Measurements from ENCODE around the gene MITF. TPM values are rescaled to one million over a fixed set of nuclear protein-coding genes. Genes with fewer than 3 reads are reported as not detected.

MITF gene
- total RNA-seq, 2 donors from 2014 or later: 0.50 to 3.8 TPM

GRCh38 chr3:69872783-69873378 lies 133.6 kb downstream of the MITF start:
- ATAC-seq: no peak
- no peaks in the 10 kb centered on the region for H3K27me3 Mint-ChIP-seq

GRCh38 chr3:69876073-69876472 lies 136.8 kb downstream of the MITF start:
- no peaks in the 10 kb centered on the region for H3K9me3 ChIP-seq (ENCODE audit: control insufficient read depth, low read length, poor library complexity, severe bottlenecking)
- Mint-ChIP-seq H3K4me3 (no peak overlapping the region), H3K27me3 (no peaks in the 10 kb centered on the region), H3K36me3 (ENCODE audit: low read depth) (no peaks in the 10 kb centered on the region), H3K4me1 (no peaks in the 10 kb centered on the region), H3K27ac (no peak overlapping the region)
- ATAC-seq (no peak), DNase-seq (no peak)

More at GRCh38 chr3:69872783-69873378, 133.6 kb downstream of the MITF start:
- DNase-seq: no peak
- H3K9me3 ChIP-seq (ENCODE audit: control insufficient read depth, low read length, poor library complexity, severe bottlenecking): no peaks in the 10 kb centered on the region
- Mint-ChIP-seq H3K36me3 (ENCODE audit: low read depth) (no peaks in the 10 kb centered on the region), H3K4me3 (no peak overlapping the region), H3K27ac (no peak overlapping the region), H3K4me1 (no peaks in the 10 kb centered on the region)

- H3K4me1 Mint-ChIP-seq: no peaks in the 10 kb centered on the region
- DNase-seq (no peak), ATAC-seq (no peak)
- H3K27me3 Mint-ChIP-seq: no peaks in the 10 kb centered on the region
- H3K36me3 Mint-ChIP-seq (ENCODE audit: low read depth): no peaks in the 10 kb centered on the region
- no peaks in the 10 kb centered on the region for H3K9me3 ChIP-seq (ENCODE audit: control insufficient read depth, low read length, poor library complexity, severe bottlenecking)
- H3K27ac Mint-ChIP-seq: no peak overlapping the region
- no peak overlapping the region for H3K4me3 Mint-ChIP-seq
Observed at GRCh38 chr3:69878254-69878653, 139.0 kb downstream of the MITF start.

- H3K4me1 Mint-ChIP-seq: no peaks in the 10 kb centered on the region
- no peak overlapping the region for H3K4me3 Mint-ChIP-seq
- no peak overlapping the region for H3K27ac Mint-ChIP-seq
- H3K27me3 Mint-ChIP-seq: no peaks in the 10 kb centered on the region
- no peak for DNase-seq
- ATAC-seq: no peak
- H3K36me3 Mint-ChIP-seq (ENCODE audit: low read depth): no peaks in the 10 kb centered on the region
- H3K9me3 ChIP-seq (ENCODE audit: control insufficient read depth, low read length, poor library complexity, severe bottlenecking): no peaks in the 10 kb centered on the region
Observed at GRCh38 chr3:69879051-69879450, 139.8 kb downstream of the MITF start.

- DNase-seq (no peak), ATAC-seq (no peak)
- H3K9me3 ChIP-seq (ENCODE audit: control insufficient read depth, low read length, poor library complexity, severe bottlenecking): no peaks in the 10 kb centered on the region
- Mint-ChIP-seq H3K27me3 (no peaks in the 10 kb centered on the region), H3K36me3 (ENCODE audit: low read depth) (no peaks in the 10 kb centered on the region), H3K4me3 (no peak overlapping the region), H3K27ac (no peak overlapping the region), H3K4me1 (no peaks in the 10 kb centered on the region)
Observed at GRCh38 chr3:69880069-69880640, 140.9 kb downstream of the MITF start.

- H3K9me3 ChIP-seq (ENCODE audit: control insufficient read depth, low read length, poor library complexity, severe bottlenecking): no peaks in the 10 kb centered on the region
- H3K36me3 Mint-ChIP-seq (ENCODE audit: low read depth): no peaks in the 10 kb centered on the region
- no peak overlapping the region for H3K4me3 Mint-ChIP-seq
- no peak overlapping the region for H3K27ac Mint-ChIP-seq
- no peaks in the 10 kb centered on the region for H3K4me1 Mint-ChIP-seq
- ATAC-seq (no peak), DNase-seq (no peak)
- H3K27me3 Mint-ChIP-seq: no peaks in the 10 kb centered on the region
Observed at GRCh38 chr3:69881051-69881450, 141.8 kb downstream of the MITF start.

GRCh38 chr3:69881756-69882428 lies 142.6 kb downstream of the MITF start:
- ATAC-seq (no peak), DNase-seq (no peak)
- Mint-ChIP-seq H3K27me3 (no peaks in the 10 kb centered on the region), H3K36me3 (ENCODE audit: low read depth) (no peaks in the 10 kb centered on the region), H3K27ac (no peak overlapping the region), H3K4me3 (no peak overlapping the region), H3K4me1 (no peaks in the 10 kb centered on the region)
- no peaks in the 10 kb centered on the region for H3K9me3 ChIP-seq (ENCODE audit: control insufficient read depth, low read length, poor library complexity, severe bottlenecking)

GRCh38 chr3:69882560-69882959 lies 143.3 kb downstream of the MITF start:
- H3K4me1 Mint-ChIP-seq: no peaks in the 10 kb centered on the region
- ATAC-seq (no peak), DNase-seq (no peak)
- no peaks in the 10 kb centered on the region for H3K9me3 ChIP-seq (ENCODE audit: control insufficient read depth, low read length, poor library complexity, severe bottlenecking)
- H3K27ac Mint-ChIP-seq: no peak overlapping the region
- H3K4me3 Mint-ChIP-seq: no peak overlapping the region
- no peaks in the 10 kb centered on the region for H3K36me3 Mint-ChIP-seq (ENCODE audit: low read depth)
- H3K27me3 Mint-ChIP-seq: no peaks in the 10 kb centered on the region

- Mint-ChIP-seq H3K36me3 (ENCODE audit: low read depth) (no peaks in the 10 kb centered on the region), H3K27me3 (no peaks in the 10 kb centered on the region), H3K27ac (no peak overlapping the region), H3K4me1 (no peaks in the 10 kb centered on the region), H3K4me3 (no peak overlapping the region)
- H3K9me3 ChIP-seq (ENCODE audit: control insufficient read depth, low read length, poor library complexity, severe bottlenecking): no peaks in the 10 kb centered on the region
- ATAC-seq (no peak), DNase-seq (no peak)
Observed at GRCh38 chr3:69888040-69888942, 149.0 kb downstream of the MITF start.

GRCh38 chr3:69888943-69889315 lies 149.7 kb downstream of the MITF start:
- Mint-ChIP-seq H3K27ac (no peak overlapping the region), H3K4me1 (no peaks in the 10 kb centered on the region), H3K27me3 (no peaks in the 10 kb centered on the region), H3K4me3 (no peak overlapping the region), H3K36me3 (ENCODE audit: low read depth) (no peaks in the 10 kb centered on the region)
- ATAC-seq: no peak
- H3K9me3 ChIP-seq (ENCODE audit: control insufficient read depth, low read length, poor library complexity, severe bottlenecking): no peaks in the 10 kb centered on the region
- DNase-seq: no peak

GRCh38 chr3:69890084-69890483 lies 150.8 kb downstream of the MITF start:
- no peaks in the 10 kb centered on the region for H3K4me1 Mint-ChIP-seq
- no peak for DNase-seq
- ATAC-seq: no peak
- H3K9me3 ChIP-seq (ENCODE audit: control insufficient read depth, low read length, poor library complexity, severe bottlenecking): no peaks in the 10 kb centered on the region
- no peak overlapping the region for H3K4me3 Mint-ChIP-seq
- no peak overlapping the region for H3K27ac Mint-ChIP-seq
- no peaks in the 10 kb centered on the region for H3K36me3 Mint-ChIP-seq (ENCODE audit: low read depth)
- H3K27me3 Mint-ChIP-seq: no peaks in the 10 kb centered on the region

GRCh38 chr3:69890691-69891090 lies 151.4 kb downstream of the MITF start:
- no peak overlapping the region for H3K27ac Mint-ChIP-seq
- no peak overlapping the region for H3K4me3 Mint-ChIP-seq
- H3K27me3 Mint-ChIP-seq: no peaks in the 10 kb centered on the region
- H3K4me1 Mint-ChIP-seq: no peaks in the 10 kb centered on the region
- no peaks in the 10 kb centered on the region for H3K36me3 Mint-ChIP-seq (ENCODE audit: low read depth)
- no peak for ATAC-seq
- H3K9me3 ChIP-seq (ENCODE audit: control insufficient read depth, low read length, poor library complexity, severe bottlenecking): no peaks in the 10 kb centered on the region
- no peak for DNase-seq

GRCh38 chr3:69892706-69893105 lies 153.4 kb downstream of the MITF start:
- ATAC-seq: no peak
- no peaks in the 10 kb centered on the region for H3K36me3 Mint-ChIP-seq (ENCODE audit: low read depth)

More at GRCh38 chr3:69892706-69893105, 153.4 kb downstream of the MITF start:
- Mint-ChIP-seq H3K4me1 (no peaks in the 10 kb centered on the region), H3K27me3 (no peaks in the 10 kb centered on the region), H3K4me3 (no peak overlapping the region), H3K27ac (no peak overlapping the region)
- no peaks in the 10 kb centered on the region for H3K9me3 ChIP-seq (ENCODE audit: control insufficient read depth, low read length, poor library complexity, severe bottlenecking)
- no peak for DNase-seq

Measured in T-helper 17 cell (primary cell).